Activated CD8-positive, alpha-beta memory T cell treated with anti-CD3 and anti-CD28 coated beads for 36 hours (primary cell): Measurements from ENCODE around the gene RASSF1. TPM values are rescaled to one million over a fixed set of nuclear protein-coding genes. Genes with fewer than 3 reads are reported as not detected.

Experiments
- CTCF ChIA-PET: fragments of 350-600 bp; sonication (Branson Sonifier 250); formaldehyde crosslinking; loops from one replicate; lab custom pipeline; 2021; ENCODE audit warnings: antibody characterized with exemption; lab: Charles Lee
- POLR2A ChIA-PET: fragments of 350-600 bp; sonication (Branson Sonifier 250); formaldehyde crosslinking; loops from one replicate; lab custom pipeline; 2021; ENCODE audit warnings: antibody characterized with exemption; lab: Charles Lee
- total RNA-seq, 2 experiments: library from RNA; stranded (reverse); gene quantifications; one replicate each; pipeline ENCODE4 v1.2.3, GENCODE V29; 2021

RASSF1 gene, protein sequence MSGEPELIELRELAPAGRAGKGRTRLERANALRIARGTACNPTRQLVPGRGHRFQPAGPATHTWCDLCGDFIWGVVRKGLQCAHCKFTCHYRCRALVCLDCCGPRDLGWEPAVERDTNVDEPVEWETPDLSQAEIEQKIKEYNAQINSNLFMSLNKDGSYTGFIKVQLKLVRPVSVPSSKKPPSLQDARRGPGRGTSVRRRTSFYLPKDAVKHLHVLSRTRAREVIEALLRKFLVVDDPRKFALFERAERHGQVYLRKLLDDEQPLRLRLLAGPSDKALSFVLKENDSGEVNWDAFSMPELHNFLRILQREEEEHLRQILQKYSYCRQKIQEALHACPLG
- total RNA-seq = 10 to 100 TPM; 68.2 to 72.5 TPM

DNA sequence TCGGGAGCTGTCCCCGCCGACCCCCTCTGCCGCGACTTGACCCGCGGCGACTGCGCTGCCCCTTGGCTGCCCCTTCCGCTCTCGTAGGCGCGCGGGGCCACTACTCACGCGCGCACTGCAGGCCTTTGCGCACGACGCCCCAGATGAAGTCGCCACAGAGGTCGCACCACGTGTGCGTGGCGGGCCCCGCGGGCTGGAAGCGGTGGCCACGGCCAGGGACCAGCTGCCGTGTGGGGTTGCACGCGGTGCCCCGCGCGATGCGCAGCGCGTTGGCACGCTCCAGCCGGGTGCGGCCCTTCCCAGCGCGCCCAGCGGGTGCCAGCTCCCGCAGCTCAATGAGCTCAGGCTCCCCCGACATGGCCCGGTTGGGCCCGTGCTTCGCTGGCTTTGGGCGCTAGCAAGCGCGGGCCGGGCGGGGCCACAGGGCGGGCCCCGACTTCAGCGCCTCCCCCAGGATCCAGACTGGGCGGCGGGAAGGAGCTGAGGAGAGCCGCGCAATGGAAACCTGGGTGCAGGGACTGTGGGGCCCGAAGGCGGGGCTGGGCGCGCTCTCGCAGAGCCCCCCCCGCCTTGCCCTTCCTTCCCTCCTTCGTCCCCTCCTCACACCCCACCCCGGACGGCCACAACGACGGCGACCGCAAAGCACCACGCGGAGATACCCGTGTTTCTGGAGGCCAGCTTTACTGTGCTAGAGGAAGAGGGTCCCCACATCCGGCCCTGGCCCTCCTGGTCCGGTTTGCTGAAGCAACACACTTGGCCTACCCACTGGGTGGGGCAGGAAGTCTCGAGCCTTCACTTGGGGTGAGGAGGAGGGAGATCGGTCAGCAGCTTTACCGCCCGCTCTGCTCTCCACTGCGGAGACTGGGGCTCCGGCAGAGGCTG, at the start of gene RASSF1:
RASSF1 (minus strand) TSS at position 389 of the 882 bp plus-strand sequence; CDS start at position 358, 31 bp downstream.
- POLR2A ChIA-PET = interaction anchor here (0.5 to 1.9 kb wide), 8 partner anchors 9 to 1643 kb away, joined by 3 to 20 read pairs (median 8); partner anchors contain the start of genes CYB561D2, HYAL3, NAA80 and NPRL2
- CTCF ChIA-PET = interaction anchor here (0.7 to 2.2 kb wide), 7 partner anchors 9 to 230 kb away, joined by 3 to 10 read pairs (median 3); partner anchors contain the start of genes CYB561D2, NPRL2 and TUSC2

DNA sequence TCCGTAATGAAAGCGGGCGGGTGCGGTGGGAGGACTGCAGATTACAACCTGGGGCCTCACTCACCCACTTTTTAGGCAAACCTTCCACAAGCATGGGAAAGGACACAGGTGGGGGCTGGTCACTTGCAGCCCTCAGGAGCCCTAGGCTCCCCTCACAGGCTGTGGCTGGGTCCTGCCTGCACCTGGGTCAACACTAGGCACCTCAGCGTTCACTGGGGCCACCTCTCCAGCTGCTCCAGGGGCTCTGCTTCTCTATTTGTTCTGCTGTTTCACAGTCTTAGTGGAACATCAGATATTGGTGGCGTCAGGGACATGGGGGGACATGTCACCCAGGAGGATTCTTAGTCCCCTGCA, 48.8 kb upstream of the RASSF1 start:
- ChIA-PET POLR2A (no interaction called here), CTCF (interaction anchor here (1.2 kb wide), 1 partner anchor 42 kb away, joined by 3 read pairs; no protein-coding TSS in a partner anchor)

DNA sequence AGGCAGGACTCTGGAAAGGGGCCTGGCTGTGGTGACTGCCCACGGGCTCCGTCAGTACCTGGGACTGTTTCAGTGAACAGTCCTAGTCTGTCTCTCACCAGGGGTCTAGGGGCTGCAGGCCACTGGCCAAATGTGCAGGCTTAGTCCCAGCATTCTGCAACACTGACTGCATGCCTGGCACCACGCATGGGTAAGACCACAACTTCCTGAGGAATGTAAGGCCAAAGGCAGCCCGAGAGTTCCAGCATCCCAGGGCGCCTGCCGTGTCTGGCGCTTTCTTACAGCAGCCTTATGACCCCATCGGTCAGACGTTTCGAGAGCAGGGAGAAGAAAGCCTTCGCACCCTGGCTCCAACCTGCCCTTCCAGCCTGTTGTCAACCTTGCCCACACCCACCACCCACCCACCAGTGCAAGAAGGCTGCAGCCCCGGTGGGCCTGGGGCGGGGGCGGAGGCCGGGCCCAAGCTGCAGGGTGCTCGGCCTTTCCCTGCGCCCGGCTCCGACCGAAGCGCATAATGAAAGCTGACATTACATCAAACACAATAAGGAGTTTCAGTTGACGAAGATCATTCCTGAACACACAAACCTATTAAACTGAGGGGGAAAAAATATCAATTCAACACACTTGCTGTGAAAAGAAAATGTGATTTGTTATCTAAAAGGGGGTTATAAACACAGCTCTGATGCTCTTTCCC, 48.2 kb upstream of the RASSF1 start:
- ChIA-PET CTCF (interaction anchor here (1.2 kb wide), 1 partner anchor 42 kb away, joined by 3 read pairs; no protein-coding TSS in a partner anchor), POLR2A (no interaction called here)

DNA sequence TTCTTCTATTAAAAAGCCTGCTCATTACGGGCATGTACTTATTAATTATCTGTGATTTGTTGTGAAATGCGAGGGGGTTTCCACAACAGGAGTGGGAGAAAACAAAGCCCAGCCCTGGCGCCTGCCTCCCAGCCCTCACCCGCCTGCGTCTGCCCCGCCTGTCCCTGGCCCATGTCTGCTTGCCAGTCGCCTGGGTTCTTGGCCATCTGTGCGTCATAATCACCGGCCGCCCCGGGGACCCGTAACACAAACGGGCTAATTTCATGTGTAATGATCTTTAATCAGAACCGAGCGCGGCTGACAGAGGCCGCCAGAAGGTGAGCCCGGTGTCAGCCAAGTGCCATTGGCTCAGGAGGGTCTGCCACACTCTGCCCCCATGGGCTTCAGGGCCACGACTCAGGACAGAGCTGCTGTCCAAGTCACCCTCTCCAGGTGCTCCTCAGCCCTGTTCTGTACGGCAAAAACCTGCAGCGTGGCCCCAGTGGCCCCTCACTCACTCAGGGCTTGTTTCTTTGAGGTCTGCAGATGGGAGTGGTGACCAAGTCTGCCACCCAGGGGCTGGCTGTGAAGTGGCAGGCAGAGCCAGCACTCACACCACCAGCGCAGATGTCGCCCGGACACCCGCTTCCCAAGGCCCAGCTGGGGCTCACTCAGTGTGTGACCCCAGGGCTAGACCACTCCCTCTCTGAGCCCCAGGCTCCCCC, 47.5 kb upstream of the RASSF1 start:
- ChIA-PET CTCF (no interaction called here), POLR2A (no interaction called here)

DNA sequence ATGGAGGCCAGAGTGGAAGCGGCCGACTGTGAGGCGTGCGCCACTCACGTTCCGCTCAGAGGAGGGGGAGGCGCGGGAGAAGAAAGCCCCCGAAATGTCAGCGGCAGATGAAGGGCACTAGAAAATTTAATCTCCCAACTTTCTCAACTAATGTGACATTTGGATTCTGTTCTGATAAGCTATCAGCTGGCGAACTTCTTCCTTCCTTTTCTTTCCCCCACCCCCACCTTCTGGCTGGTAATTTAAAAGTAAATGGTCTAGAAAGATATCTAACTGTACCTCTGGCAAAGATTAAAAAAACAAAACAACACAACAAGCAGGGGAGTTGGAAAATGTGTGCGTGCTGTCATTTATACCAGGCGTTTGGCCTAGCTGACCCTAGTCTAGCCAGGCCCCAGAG, 45.1 kb upstream of the RASSF1 start:
- ChIA-PET CTCF (no interaction called here), POLR2A (no interaction called here)

DNA sequence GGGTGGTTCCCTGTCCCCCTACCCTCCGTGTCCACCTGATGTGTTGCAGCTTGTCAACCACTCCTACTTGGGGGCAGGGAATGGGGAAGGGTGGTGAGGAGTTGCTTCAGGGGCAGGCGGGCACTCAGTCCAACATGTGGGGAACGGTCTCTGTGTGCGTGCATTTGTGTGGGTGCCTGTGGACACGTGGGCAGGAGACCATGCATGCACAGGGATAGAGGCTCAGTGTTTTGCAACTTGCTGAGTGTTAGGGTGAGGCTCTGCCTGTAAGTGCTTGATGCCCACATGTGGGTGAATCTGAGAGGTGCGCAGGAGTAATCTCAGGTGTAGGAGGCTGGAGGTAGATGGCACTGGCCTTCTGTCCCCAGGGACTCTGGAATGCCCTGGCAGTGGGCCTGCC, 43.1 kb upstream of the RASSF1 start:
- POLR2A ChIA-PET = no interaction called here
- CTCF ChIA-PET = no interaction called here

DNA sequence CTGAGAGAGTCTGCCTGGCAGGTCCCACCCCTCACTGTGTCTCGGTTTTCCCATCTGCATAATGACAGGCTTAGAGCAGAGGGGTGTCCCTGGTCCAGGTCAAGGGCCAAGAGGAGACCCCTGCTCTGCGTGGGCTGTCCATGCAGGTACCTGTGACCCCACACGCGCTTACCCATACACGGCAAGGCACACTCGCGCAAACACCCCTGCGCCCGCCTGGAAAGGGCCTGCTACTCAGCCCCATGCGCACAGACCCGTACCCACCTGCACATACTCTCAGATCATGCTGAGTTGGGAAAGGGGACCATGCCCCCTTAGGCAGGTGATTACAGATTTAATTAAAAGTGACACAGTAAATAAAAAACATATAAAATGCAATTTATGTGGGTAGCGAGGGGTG, 42.1 kb upstream of the RASSF1 start:
- ChIA-PET POLR2A (no interaction called here), CTCF (no interaction called here)

DNA sequence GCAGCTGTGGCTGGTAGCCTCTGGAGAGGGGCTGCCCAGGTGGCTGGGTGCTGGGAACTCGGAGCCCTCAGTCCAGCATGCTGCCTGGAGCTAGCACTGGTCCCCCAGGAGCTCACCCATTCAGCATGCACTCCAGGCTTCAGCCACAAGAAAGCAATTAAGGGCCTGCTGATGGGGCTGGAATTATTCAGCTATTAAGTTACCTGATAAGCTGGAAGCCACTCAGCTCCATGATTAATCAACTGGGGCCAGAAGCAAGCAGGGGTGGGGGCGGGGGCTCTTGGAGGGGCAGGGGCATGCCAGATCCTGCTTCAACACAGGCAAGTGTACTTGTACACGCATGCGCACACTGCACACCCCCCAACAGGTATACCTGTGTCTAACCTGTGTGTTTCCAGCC, 40.7 kb upstream of the RASSF1 start:
- POLR2A ChIA-PET = interaction anchor here (0.6 kb wide), 1 partner anchor 597 kb away, joined by 4 read pairs; no protein-coding TSS in a partner anchor
- CTCF ChIA-PET = interaction anchor here (0.7 kb wide), 1 partner anchor 142 kb away, joined by 3 read pairs; no protein-coding TSS in a partner anchor

DNA sequence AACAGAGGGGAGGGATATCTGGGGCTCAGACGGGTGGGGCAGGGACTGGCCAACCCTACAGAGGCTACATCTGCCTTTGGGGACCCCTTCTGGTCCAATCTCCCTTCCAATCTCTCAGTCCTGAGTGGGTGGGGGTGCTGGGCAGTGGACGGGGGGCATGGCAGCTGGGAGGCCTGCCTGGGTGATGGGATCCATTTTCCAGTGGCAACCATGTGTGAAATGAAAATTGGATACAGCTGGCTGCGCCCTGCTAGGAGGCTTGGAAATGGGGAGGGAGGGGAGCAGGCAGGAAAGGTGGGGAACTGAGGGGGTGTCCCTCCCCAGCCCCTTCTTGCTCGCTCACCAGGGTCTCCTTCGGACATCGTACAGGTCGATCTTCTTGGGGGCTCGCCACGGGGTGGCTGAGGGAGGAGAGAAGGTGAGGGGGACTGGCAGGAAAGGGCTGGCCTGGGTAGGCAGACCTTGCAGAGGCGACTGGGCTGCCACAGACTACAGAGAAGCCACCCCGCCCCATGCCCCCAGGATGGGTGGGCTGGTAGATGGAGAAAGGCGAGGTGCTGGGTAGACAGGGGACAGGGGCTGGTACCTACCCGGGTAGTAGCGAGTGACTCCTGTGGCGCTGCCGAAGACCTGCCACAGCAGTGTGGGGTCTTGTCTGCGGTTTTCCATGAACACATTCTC, 39.9 kb upstream of the RASSF1 start:
- CTCF ChIA-PET = interaction anchor here (0.7 kb wide), 1 partner anchor 143 kb away, joined by 3 read pairs; no protein-coding TSS in a partner anchor
- POLR2A ChIA-PET = no interaction called here

DNA sequence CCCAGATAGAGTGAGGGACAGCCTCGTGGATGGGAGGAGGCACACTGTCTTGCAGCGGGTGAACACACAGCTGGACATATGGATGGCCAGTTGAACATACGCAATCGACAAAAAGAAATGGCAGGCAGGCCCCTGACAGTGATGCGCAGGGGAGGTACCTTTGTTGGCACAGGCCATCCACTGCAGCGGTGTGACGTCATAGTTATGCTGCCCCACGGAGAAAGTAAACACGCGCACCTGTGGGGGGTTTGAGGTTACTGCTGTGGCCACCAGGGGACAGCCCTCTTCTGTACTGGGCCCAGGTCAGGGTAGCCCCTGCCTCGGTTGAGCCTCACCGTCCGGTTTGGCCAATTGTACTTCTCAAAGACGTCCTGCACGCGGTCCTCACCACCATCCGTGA, 38.1 kb upstream of the RASSF1 start:
- POLR2A ChIA-PET = no interaction called here
- CTCF ChIA-PET = no interaction called here

DNA sequence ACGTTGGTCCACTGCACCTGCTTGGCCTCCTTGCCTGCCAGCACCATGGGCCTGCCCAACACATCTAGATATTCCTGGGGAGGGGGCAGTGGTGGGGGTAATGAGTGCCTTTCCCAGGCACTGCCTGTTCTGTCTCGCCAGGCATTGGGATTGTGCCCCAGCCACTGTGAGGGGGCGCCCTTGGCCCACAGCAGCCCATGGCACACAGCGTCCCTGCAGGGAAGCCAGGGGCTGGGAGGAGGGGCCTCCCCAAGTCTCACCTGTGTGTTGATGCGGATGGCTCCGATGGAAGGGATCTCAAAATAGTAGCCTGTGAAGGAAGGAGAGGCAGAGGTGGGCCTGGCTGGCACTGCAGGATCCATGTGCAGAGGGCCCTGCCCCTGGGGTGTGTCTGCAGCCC, 37.4 kb upstream of the RASSF1 start:
- ChIA-PET POLR2A (no interaction called here), CTCF (no interaction called here)

DNA sequence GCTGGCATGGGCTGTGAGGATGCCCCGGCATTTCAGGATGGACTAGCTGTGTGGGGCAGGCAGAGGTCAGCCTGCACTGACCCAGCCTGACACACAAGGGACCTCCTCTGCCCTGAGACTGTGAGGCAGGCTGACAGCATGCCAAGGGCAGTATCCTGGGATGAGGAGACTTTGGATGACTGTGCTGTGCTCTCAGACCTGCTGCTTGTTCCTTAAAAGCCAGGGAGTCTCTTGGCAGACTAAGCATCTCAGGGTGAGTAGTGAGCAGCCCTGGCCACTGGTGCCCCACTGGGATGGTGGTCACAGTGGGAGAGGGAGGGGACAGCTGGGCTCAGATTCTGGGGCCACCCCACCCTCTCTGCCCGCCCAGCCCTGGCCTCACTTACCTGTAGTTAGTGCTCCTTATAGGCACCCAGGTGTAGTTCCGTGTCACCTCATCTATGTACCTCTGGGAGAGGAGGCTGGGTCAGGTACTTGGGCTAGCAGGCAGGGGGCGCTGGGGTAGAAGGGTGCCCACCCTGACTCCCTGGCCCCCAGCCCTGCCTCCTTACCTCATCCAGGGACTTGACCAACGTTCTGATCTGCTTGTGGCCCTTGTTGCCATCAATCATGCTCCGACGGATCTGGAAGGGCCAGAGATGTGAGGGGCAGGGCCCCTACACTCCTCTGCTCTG, 34.8 kb upstream of the RASSF1 start:
- POLR2A ChIA-PET = no interaction called here
- CTCF ChIA-PET = no interaction called here

DNA sequence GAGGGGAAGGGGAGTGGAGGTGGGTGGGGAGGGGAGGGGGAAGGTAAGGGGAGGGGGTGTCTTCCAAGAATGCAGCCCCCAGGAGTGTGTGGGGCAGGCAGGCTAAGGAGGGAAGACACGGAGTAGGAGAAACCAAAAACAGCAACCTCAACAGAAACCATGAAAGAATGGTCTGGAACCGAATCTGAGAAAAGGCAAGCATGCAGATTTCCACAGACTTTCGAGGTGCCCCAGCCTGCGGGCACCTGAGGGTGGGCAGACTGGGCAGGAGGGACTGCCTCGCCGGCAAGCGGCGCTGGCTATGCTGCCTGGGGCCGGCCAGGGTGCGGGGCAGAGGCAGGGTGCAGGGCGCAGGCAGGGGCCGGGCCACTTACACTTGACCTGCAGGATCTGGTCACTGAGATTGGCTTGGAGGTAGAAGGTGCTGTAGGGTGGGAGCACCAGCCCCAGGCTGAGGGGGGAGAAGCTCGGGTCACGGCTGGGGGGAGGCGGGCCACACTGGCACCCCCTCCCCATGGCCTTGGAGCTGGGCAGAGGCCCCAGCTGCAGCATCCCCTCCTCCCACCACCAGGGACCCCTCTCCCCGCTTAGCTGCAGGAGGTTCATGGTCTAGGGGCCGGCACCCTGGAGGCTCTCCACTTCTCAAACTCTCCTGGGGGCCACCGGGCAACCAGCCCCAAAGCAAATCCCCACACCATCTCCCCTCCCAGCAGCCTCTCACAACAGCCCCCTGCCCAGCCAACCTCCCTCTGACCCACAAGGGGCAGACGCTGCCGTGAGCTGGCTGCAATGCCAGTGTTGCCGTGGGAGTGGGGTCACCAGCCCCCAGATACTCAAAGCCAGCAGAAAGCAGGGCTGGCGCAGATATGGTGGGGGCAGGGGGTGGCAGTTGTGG, 34.0 kb upstream of the RASSF1 start:
- POLR2A ChIA-PET = no interaction called here

DNA sequence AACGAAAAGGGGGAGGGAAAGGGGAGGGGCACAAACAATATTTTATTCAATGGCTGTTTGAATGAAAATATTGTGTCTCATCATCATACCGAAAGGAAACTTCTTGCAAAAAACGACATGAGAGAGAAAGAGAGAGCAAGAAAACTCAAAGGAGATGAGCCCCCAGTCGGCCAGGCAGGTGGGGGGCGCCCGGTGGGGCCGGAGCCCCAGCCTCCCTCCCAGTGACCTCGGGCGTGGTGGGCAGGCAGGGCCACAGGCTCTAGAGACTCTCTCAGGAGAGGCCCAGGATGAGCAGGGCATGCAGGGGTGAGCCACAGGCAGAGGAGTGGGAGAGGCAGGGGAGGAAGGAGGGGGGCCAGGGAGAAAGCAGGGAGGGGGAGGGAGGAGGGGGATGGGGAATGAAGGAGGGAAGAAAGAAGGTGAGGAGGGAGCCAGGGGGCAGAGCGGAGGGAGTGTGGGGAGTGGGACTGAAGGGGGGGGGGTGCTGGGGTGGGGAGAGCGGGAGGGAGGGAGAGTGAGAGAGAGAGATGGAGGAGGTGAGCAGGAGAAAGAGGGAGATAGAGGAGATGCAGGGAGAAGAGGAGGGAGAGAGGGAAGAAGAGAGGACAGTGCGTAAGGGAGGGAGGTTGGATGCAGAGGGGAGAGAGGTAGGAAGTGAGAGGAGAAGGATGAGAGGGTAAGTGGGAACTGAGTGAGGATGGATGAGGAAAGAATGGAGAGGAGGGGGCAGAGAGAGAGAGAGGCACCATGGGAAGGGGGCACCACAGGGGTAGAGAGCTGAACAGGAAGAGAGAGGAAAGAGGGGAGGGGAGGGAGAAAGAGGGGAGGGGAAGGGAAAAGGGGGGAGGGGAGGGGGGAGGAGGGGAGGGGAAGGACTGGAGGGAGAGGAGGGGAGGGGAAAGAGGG, 32.8 kb upstream of the RASSF1 start:
- POLR2A ChIA-PET = no interaction called here
- CTCF ChIA-PET = interaction anchor here (0.6 kb wide), 1 partner anchor 17 kb away, joined by 4 read pairs; no protein-coding TSS in a partner anchor

More for the DNA sequence above, 34.0 kb upstream of the RASSF1 start:
- CTCF ChIA-PET = no interaction called here

DNA sequence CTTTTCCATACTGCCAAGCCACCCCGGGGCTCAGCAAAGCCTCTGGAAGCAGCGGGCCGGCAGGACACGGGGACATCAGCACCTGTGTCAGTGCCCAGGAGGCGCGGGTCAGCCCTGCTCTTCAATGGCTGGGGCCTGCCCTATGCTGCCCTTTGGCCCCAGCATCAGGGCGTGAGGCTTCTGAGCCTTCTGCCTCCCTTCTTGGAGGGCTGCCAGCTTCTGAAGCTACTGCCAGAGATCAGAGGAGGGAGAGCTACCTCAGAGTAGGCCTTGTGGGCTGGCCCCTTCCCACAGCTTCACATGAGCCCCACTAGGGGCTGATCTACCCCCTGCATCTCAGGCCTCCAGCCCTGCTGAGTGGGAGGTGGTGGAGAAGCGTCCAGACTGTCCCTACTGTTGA, 31.7 kb upstream of the RASSF1 start:
- ChIA-PET POLR2A (no interaction called here), CTCF (no interaction called here)
